Astrocyte (in vitro differentiated cells and primary cell): ENCODE data around the gene OR13D1. TPM values are rescaled to one million over a fixed set of nuclear protein-coding genes. Genes with fewer than 3 reads are reported as not detected.
A peak's percentile ranks its signal among the peaks of the same experiment; 100 is the strongest.

Experiments used
- DNase-seq: peaks from one replicate; pipeline ENCODE4 v3.0.0-alpha.2; 2010; ENCODE audit warnings: low read depth
- FAIRE-seq: peaks from 2 replicates; lab custom pipeline; 2011; peaks lifted over from hg19 to GRCh38; lab: Jason Lieb, UNC
- H2AFZ ChIP-seq: 2 replicates; pipeline ENCODE4 v1.6.0; 2012; ENCODE audit warnings: low read depth, low read length, inconsistent platforms
- H3K27ac ChIP-seq: 2 replicates; pipeline ENCODE4 v1.5.1; 2011; ENCODE audit warnings: low read depth, low read length, inconsistent platforms
- H3K27me3 ChIP-seq: 2 replicates; pipeline ENCODE4 v1.6.0; 2011; ENCODE audit warnings: low read length, inconsistent platforms; ENCODE audit not compliant: insufficient read depth
- H3K36me3 ChIP-seq: 2 replicates; pipeline ENCODE4 v1.5.1; 2011; ENCODE audit warnings: low read length, inconsistent platforms; ENCODE audit not compliant: insufficient read depth
- H3K4me1 ChIP-seq: 2 replicates; pipeline ENCODE4 v1.5.1; 2011; ENCODE audit warnings: low read length, inconsistent platforms; ENCODE audit not compliant: insufficient read depth
- H3K4me2 ChIP-seq: 2 replicates; pipeline ENCODE4 v1.6.0; 2012; ENCODE audit warnings: low read length, inconsistent platforms
- H3K4me3 ChIP-seq: 2 replicates; pipeline ENCODE4 v1.5.1; 2011; ENCODE audit warnings: low read depth, mild to moderate bottlenecking, low read length, inconsistent platforms; ENCODE audit not compliant: insufficient read depth
- H3K79me2 ChIP-seq: 2 replicates; pipeline ENCODE4 v1.6.0; 2012; ENCODE audit warnings: mild to moderate bottlenecking, low read length, inconsistent platforms; ENCODE audit not compliant: insufficient read depth
- H3K9ac ChIP-seq: 2 replicates; pipeline ENCODE4 v1.6.0; 2012; ENCODE audit warnings: mild to moderate bottlenecking, low read length, inconsistent platforms
- H3K9me3 ChIP-seq: 2 replicates; pipeline ENCODE4 v1.5.1; 2012; ENCODE audit warnings: low read depth, mild to moderate bottlenecking, low read length, inconsistent platforms; ENCODE audit not compliant: insufficient read depth
- H4K20me1 ChIP-seq: 2 replicates; pipeline ENCODE4 v1.6.0; 2012; ENCODE audit warnings: low read length, inconsistent platforms; ENCODE audit not compliant: insufficient read depth
- H3K27ac Mint-ChIP-seq: one replicate; pipeline ENCODE4 v1.8.0; 2021; ENCODE audit warnings: mild to moderate bottlenecking, mixed read lengths; ENCODE audit not compliant: unreplicated experiment
- H3K27me3 Mint-ChIP-seq: one replicate; pipeline ENCODE4 v1.8.0; 2021; ENCODE audit warnings: low read depth, mixed read lengths; ENCODE audit not compliant: unreplicated experiment
- H3K36me3 Mint-ChIP-seq: one replicate; pipeline ENCODE4 v1.8.0; 2021; ENCODE audit warnings: low read depth, mixed read lengths; ENCODE audit not compliant: unreplicated experiment
- H3K4me1 Mint-ChIP-seq: one replicate; pipeline ENCODE4 v1.8.0; 2021; ENCODE audit warnings: low read depth, mixed read lengths; ENCODE audit not compliant: unreplicated experiment
- H3K4me3 Mint-ChIP-seq: one replicate; pipeline ENCODE4 v1.8.0; 2021; ENCODE audit warnings: mild to moderate bottlenecking, moderate library complexity, mixed read lengths; ENCODE audit not compliant: unreplicated experiment
- H3K9me3 Mint-ChIP-seq: one replicate; pipeline ENCODE4 v1.8.0; 2021; ENCODE audit warnings: mild to moderate bottlenecking, mixed read lengths; ENCODE audit not compliant: unreplicated experiment
- CTCF ChIP-seq: IDR thresholded peaks from 2 replicates; pipeline ENCODE4 v1.5.1; 2011; ENCODE audit warnings: low read depth, mild to moderate bottlenecking, inconsistent platforms, low read length, moderate library complexity; ENCODE audit not compliant: insufficient read depth
- EZH2 ChIP-seq: IDR thresholded peaks from 2 replicates; pipeline ENCODE4 v1.6.1; 2012; ENCODE audit warnings: mild to moderate bottlenecking, low read length, inconsistent platforms; ENCODE audit not compliant: insufficient read depth
- total RNA-seq: library from RNA; stranded (reverse); gene quantifications from 2 replicates; pipeline ENCODE4 v1.2.1, GENCODE V29; 2021

OR13D1 gene
- total RNA-seq, 1 donor from 2014 or later, result not detected

- Histone ChIP-seq H3K36me3 (no peaks in the 10 kb centered on the region), H3K9me3 (no peaks in the 10 kb centered on the region), H3K79me2 (no peaks in the 10 kb centered on the region), H3K4me1 (peaks cover 2% of the 10 kb centered on the region), H4K20me1 (no peaks in the 10 kb centered on the region), H3K4me3 (no peak overlapping the region), H3K27ac (no peak overlapping the region), H3K27me3 (no peaks in the 10 kb centered on the region), H3K9ac (no peak overlapping the region), H2AFZ (no peak overlapping the region), H3K4me2 (peak overlapping the region; percentile 38)
- DNase-seq, result peak; percentile 55
- Mint-ChIP-seq H3K36me3 (no peaks in the 10 kb centered on the region), H3K27me3 (no peaks in the 10 kb centered on the region), H3K27ac (no peak overlapping the region), H3K4me1 (peaks cover 5% of the 10 kb centered on the region), H3K4me3 (no peak overlapping the region), H3K9me3 (peaks cover 2% of the 10 kb centered on the region)
- peak; percentile 5 for FAIRE-seq
- no peak for TF ChIP-seq EZH2
Measured at GRCh38 chr9:104740621-104741020, 46.3 kb downstream of the OR13D1 start.

- no peak overlapping the region for H3K4me3 ChIP-seq
- H3K36me3 ChIP-seq, result no peaks in the 10 kb centered on the region
- peak; percentile 31 for DNase-seq
- H3K9me3 Mint-ChIP-seq, result no peaks in the 10 kb centered on the region
- H3K79me2 ChIP-seq, result peaks cover 4% of the 10 kb centered on the region
- no peak overlapping the region for H3K27ac ChIP-seq
- TF ChIP-seq EZH2, result no peak
- TF ChIP-seq CTCF, result peak; percentile 85
- H4K20me1 ChIP-seq, result no peaks in the 10 kb centered on the region
- no peaks in the 10 kb centered on the region for H3K36me3 Mint-ChIP-seq
- FAIRE-seq, result peak; percentile 60
- no peak overlapping the region for H3K4me3 Mint-ChIP-seq
- H3K27me3 Mint-ChIP-seq, result no peaks in the 10 kb centered on the region
- H3K9me3 ChIP-seq, result no peaks in the 10 kb centered on the region
- no peak overlapping the region for H2AFZ ChIP-seq
- H3K4me1 Mint-ChIP-seq, result peaks cover 5% of the 10 kb centered on the region
- H3K4me2 ChIP-seq, result no peak overlapping the region
- no peaks in the 10 kb centered on the region for H3K27me3 ChIP-seq
- peaks cover 2% of the 10 kb centered on the region for H3K4me1 ChIP-seq
- H3K9ac ChIP-seq, result no peak overlapping the region
- no peak overlapping the region for H3K27ac Mint-ChIP-seq
Measured at GRCh38 chr9:104743376-104743985, 49.2 kb downstream of the OR13D1 start.

Other genes starting within 250 kb of the OR13D1 start
- gene OR13F1, start 190.3 kb upstream of the OR13D1 start, total RNA-seq, result not detected in 2 replicates
- gene OR13C4, start 167.3 kb upstream of the OR13D1 start, total RNA-seq, result not detected in 2 replicates
- gene OR13C3, start 157.7 kb upstream of the OR13D1 start, total RNA-seq, result not detected in 2 replicates
- gene OR13C8, start 125.3 kb upstream of the OR13D1 start, total RNA-seq, result not detected in 2 replicates
- not detected in 2 replicates for gene OR13C5, start 95.1 kb upstream of the OR13D1 start, total RNA-seq
- not detected in 2 replicates for gene OR13C2, start 88.9 kb upstream of the OR13D1 start, total RNA-seq
- gene OR13C9, start 76.3 kb upstream of the OR13D1 start, total RNA-seq, result not detected in 2 replicates
- 25.9 and 28.2 TPM in 2 replicates for gene NIPSNAP3A, start 53.2 kb downstream of the OR13D1 start, total RNA-seq
- 0.23 and 0.91 TPM in 2 replicates for gene NIPSNAP3B, start 69.6 kb downstream of the OR13D1 start, total RNA-seq
- 109 and 125 TPM in 2 replicates for gene ABCA1, start 233.6 kb downstream of the OR13D1 start, total RNA-seq